Fibroblast of villous mesenchyme (primary cell): ENCODE results near the gene TCF7L2. TPM values are rescaled to one million over a fixed set of nuclear protein-coding genes. Genes with fewer than 3 reads are reported as not detected.

Experiments used
- DNase-seq: peaks from one replicate; pipeline ENCODE4 v3.0.0-alpha.2; 2010; ENCODE audit warnings: low read depth
- H3K4me3 ChIP-seq: 2 replicates; pipeline ENCODE4 v1.5.1; 2011; ENCODE audit warnings: low read depth, mild to moderate bottlenecking, low read length
- total RNA-seq: library from RNA; depleted of rRNA; stranded (reverse); fragments of >200 nt; gene quantifications from 2 replicates; pipeline ENCODE4 v1.2.3, GENCODE V29; 2012
- TF ChIP-seq, protein P1 (sequence below): IDR thresholded peaks from 2 replicates; pipeline ENCODE4 v1.5.1; 2012; ENCODE audit warnings: low read depth, mild to moderate bottlenecking, low read length; ENCODE audit not compliant: insufficient read depth

Gene TCF7L2
- total RNA-seq, 1 donor = 12.5 TPM

DNA sequence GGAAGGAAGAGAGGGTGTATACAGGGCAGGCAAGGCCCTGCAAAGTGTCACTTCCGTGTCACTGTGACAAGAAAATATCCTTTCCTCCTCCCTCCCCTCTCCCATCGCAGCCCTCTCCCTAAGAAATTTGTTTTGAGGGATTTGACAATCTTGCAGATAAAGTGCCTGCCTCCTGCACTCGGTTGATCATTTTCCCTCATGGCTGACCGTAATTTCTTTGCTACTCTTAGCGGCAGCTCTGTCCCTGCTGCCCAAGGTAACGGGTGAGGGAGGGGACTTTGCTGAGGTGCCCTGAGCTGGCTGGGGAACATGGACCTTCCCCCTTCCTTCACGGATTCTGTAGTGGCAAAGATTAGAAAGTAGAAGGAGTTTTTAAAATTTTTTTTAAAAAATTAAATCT, 179.1 kb downstream of the TCF7L2 start:
- no peak for DNase-seq
- no peak overlapping the region for H3K4me3 ChIP-seq
- TF ChIP-seq, protein P1, sequence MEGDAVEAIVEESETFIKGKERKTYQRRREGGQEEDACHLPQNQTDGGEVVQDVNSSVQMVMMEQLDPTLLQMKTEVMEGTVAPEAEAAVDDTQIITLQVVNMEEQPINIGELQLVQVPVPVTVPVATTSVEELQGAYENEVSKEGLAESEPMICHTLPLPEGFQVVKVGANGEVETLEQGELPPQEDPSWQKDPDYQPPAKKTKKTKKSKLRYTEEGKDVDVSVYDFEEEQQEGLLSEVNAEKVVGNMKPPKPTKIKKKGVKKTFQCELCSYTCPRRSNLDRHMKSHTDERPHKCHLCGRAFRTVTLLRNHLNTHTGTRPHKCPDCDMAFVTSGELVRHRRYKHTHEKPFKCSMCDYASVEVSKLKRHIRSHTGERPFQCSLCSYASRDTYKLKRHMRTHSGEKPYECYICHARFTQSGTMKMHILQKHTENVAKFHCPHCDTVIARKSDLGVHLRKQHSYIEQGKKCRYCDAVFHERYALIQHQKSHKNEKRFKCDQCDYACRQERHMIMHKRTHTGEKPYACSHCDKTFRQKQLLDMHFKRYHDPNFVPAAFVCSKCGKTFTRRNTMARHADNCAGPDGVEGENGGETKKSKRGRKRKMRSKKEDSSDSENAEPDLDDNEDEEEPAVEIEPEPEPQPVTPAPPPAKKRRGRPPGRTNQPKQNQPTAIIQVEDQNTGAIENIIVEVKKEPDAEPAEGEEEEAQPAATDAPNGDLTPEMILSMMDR = no peak

DNA sequence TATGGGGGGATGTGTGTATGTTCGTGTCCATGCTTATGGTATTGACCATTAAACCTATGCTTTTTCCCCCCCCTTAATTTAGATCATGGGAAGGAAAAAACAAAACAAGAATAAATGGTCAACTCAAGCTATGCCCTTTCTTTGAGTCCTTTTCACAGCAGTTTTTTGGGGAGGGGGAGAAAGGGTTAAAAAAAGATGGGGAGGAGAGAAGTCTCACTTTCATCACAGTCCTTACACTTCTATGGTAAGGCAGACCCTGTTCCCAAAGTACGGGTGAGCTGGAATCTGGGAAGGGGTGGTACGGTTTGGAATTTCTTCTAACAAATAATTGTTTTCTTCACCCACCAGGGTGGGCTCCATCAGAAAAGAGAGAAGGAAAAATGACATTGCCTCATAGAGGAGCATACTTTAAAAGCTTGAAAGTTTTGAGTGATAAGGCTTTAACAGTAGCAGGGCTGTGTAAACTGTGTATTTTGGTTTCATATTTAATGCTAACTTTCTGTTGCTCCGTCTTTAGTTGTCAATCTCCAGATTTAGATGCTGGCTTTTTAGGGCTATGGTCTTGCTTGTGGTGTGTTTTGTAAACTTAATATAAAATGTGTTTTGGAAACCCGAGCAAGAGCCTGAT, 180.1 kb downstream of the TCF7L2 start:
- TF ChIP-seq, protein P1 = no peak
- DNase-seq = no peak
- H3K4me3 ChIP-seq = peak overlapping the region; percentile 26

DNA sequence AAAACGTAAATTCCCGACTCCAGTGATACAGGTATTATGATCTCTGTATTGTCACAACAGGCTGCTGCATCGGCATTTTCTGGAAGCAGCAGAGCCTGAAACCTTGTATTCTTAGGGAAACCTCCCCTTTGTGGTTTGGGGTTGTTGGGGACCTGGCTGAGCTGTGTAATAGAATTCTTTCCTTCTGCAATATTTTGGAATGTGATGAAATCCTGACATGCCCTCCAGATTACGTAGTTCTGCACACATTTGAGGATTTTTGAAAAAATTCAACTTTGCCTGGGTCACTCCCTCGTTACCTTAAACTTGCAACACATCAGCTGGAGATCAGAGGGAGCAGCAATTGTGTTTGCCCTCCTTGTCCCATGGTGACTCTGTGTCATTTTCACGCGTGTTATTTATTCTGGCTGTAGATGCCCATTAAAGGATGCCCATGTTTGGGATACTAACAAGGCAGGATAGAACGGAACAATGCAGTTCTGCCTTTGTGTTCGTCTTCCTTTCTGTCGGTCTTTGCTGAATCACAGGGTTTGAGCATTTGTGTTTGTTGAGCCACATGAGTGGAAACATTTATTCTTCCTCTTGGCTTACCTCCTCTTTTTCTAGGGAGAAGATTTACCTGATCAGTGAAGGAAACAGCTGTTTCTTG, 181.7 kb downstream of the TCF7L2 start:
- peak overlapping the region; percentile 13 for H3K4me3 ChIP-seq
- TF ChIP-seq, protein P1 = no peak
- peak; percentile 93 for DNase-seq

DNA sequence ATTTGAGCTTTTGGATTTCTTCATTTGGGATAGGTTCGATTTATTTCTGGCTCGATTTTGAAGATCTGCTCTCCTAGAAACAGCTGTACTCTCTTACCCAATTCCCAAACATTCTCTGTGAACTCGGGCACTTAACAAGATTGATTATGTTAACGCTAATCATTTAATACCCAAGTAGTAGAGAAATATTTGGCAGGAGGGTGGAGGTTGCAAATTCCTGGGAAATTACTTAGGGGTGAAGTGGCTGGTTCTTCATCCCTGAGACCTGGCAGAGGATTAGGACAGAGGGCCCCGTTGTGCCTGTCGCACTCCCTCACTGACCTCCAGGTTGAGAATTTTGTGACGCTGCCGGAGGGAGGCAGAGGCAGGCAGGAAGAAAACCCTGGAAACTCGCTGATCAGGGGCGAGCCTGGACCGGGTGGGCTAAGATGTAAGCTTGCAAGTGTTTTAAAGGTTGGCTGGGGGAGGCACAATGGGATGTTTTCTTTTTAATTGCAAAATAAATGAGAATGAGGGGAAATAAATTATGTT, 182.6 kb downstream of the TCF7L2 start:
- TF ChIP-seq, protein P1 = no peak
- peak; percentile 86 for DNase-seq
- H3K4me3 ChIP-seq = peak overlapping the region; percentile 31

DNA sequence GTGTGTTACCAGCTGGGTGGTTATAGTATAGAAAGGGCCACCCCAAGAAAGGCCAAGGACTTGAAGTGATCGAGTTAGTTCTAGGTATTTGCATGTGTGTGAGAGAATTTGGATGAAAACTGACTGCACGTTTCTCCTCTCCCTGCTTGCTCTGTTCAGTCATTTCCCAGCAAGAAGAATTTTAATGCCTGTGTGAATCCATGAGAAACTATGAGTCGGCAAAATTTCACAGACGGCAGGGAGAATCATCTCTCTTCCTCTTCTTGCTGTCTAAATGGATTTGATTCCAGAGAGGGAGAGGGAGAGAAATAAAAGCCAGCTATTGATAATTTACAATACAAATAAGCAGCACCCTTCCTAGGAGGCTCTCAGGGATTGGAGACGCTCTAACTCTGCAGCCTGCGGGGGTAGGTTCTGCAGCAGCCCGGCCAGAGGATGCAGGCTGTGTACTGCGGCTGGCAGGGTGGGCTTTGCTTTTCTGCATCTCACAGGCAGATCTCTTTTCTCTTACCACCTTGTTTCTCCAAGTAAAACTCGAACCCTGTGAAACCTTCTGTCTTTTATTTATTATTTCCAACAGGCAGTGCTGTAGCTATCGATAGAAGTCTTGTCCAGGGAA, 183.6 kb downstream of the TCF7L2 start:
- no peak overlapping the region for H3K4me3 ChIP-seq
- peak; percentile 81 for DNase-seq
- TF ChIP-seq, protein P1 = no peak

DNA sequence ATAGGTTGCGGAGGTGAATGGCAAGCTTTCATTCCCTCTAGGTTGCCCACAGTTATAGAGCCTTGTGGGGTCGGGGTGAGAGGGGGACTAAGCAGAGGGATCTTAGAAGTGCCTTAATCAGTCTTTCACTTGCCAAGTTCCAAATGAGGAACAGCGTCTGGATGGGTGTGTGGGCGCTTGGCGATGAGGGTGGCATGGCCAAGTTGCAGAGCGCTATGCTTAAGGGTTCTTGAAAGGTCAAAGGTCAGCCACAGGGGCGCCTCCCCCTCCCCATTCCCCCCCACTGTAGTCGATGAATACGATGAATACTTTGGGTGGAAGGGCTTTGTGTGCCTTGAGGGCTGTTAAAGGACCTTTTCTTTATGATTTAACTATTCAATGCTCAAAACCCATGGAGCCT, 185.0 kb downstream of the TCF7L2 start:
- no peak for DNase-seq
- TF ChIP-seq, protein P1 = no peak
- H3K4me3 ChIP-seq = no peak overlapping the region
